Upper lobe of right lung (tissue), 1 donor: Measurements from ENCODE around the gene EIF4G3. TPM values are rescaled to one million over a fixed set of nuclear protein-coding genes. Genes with fewer than 3 reads are reported as not detected.

ENCODE experiments used
- ATAC-seq: fragments of 200-7000 bp; cut with Tn5 transposase; one replicate; pipeline ENCODE4 v1.9.1; 2020; ENCODE audit warnings: mild to moderate bottlenecking, moderate library complexity
- DNase-seq: peaks from one replicate; pipeline ENCODE4 v3.0.0-alpha.2; 2020
- H3K27ac ChIP-seq: fragments of 200-600 bp; one replicate; pipeline ENCODE4 v1.8.0; 2022
- H3K27me3 ChIP-seq: fragments of 200-600 bp; one replicate; pipeline ENCODE4 v1.8.0; 2022; ENCODE audit warnings: mild to moderate bottlenecking
- H3K36me3 ChIP-seq: fragments of 200-600 bp; one replicate; pipeline ENCODE4 v1.8.0; 2022
- H3K4me1 ChIP-seq: fragments of 200-600 bp; one replicate; pipeline ENCODE4 v1.8.0; 2022
- H3K4me3 ChIP-seq: fragments of 200-600 bp; one replicate; pipeline ENCODE4 v1.8.0; 2022; ENCODE audit warnings: mild to moderate bottlenecking
- H3K9me3 ChIP-seq: fragments of 200-600 bp; one replicate; pipeline ENCODE4 v1.8.0; 2022
- CTCF ChIP-seq: fragments of 200-600 bp; IDR thresholded peaks from one replicate; pipeline ENCODE4 v1.8.0; 2022; ENCODE audit warnings: antibody characterized with exemption
- intact Hi-C: fragments of 100-400 bp; cut with DNase I; formaldehyde crosslinking; loops from one replicate; pipeline ENCODE4 v1.11.0; 2022
- total RNA-seq: library from RNA; stranded (reverse); fragmentation: NEBNext Ultra II Directional; extraction: Animal tissue kit (Norgen Biotek cat#: 25700); gene quantifications from one replicate; pipeline ENCODE4 v1.2.1, GENCODE V29; 2021
- donor health status: DM: no; HTN: yes; CAD: no; lungs with severe emphysema.

Gene EIF4G3
- total RNA-seq, 1 donor from 2014 or later = 44.5 TPM

GRCh38 chr1:20993716-20994575 lies 182.8 kb downstream of the EIF4G3 start:
- H3K27me3 ChIP-seq = no peaks in the 10 kb centered on the region
- H3K27ac ChIP-seq = no peak overlapping the region
- no peaks in the 10 kb centered on the region for H3K9me3 ChIP-seq
- no peak for DNase-seq
- H3K4me1 ChIP-seq = peaks cover 6% of the 10 kb centered on the region
- no peaks in the 10 kb centered on the region for H3K36me3 ChIP-seq
- intact Hi-C loops = no loop called here
- no peak for ATAC-seq
- TF ChIP-seq CTCF = no peak
- no peak overlapping the region for H3K4me3 ChIP-seq

GRCh38 chr1:20992322-20993056 lies 184.2 kb downstream of the EIF4G3 start:
- peak; percentile 15 for ATAC-seq
- H3K4me1 ChIP-seq = peaks cover 6% of the 10 kb centered on the region

GRCh38 chr1:20988943-20989342 lies 187.8 kb downstream of the EIF4G3 start:
- Histone ChIP-seq H3K9me3 (no peaks in the 10 kb centered on the region), H3K27me3 (no peaks in the 10 kb centered on the region), H3K36me3 (no peaks in the 10 kb centered on the region), H3K4me3 (no peak overlapping the region), H3K4me1 (peaks cover 6% of the 10 kb centered on the region), H3K27ac (no peak overlapping the region)
- TF ChIP-seq CTCF = no peak
- ATAC-seq (no peak), DNase-seq (no peak)
- intact Hi-C loops = no loop called here

More at GRCh38 chr1:20992322-20993056, 184.2 kb downstream of the EIF4G3 start:
- TF ChIP-seq CTCF = no peak
- intact Hi-C loops = no loop called here
- Histone ChIP-seq H3K36me3 (no peaks in the 10 kb centered on the region), H3K27ac (no peak overlapping the region), H3K9me3 (no peaks in the 10 kb centered on the region), H3K4me3 (no peak overlapping the region), H3K27me3 (no peaks in the 10 kb centered on the region)
- DNase-seq = no peak

GRCh38 chr1:20987831-20988825 lies 188.6 kb downstream of the EIF4G3 start:
- DNase-seq (no peak), ATAC-seq (no peak)
- H3K4me1 ChIP-seq = peaks cover 6% of the 10 kb centered on the region
- TF ChIP-seq CTCF = no peak
- intact Hi-C loops = no loop called here
- no peaks in the 10 kb centered on the region for H3K27me3 ChIP-seq
- H3K27ac ChIP-seq = no peak overlapping the region
- no peaks in the 10 kb centered on the region for H3K36me3 ChIP-seq
- no peaks in the 10 kb centered on the region for H3K9me3 ChIP-seq
- no peak overlapping the region for H3K4me3 ChIP-seq

GRCh38 chr1:20983297-20983889 lies 193.3 kb downstream of the EIF4G3 start:
- Histone ChIP-seq H3K36me3 (no peaks in the 10 kb centered on the region), H3K4me3 (no peak overlapping the region), H3K27me3 (no peaks in the 10 kb centered on the region), H3K27ac (no peak overlapping the region), H3K4me1 (no peaks in the 10 kb centered on the region), H3K9me3 (no peaks in the 10 kb centered on the region)
- TF ChIP-seq CTCF = no peak
- no peak for DNase-seq
- intact Hi-C loops = no loop called here
- ATAC-seq = no peak
